GM12873 (cell line): Measurements from ENCODE around the gene SLC27A4.

Experiments used
- CTCF ChIP-seq: IDR thresholded peaks from 2 replicates; pipeline ENCODE4 v1.5.1; 2012; ENCODE audit warnings: low read depth, mild to moderate bottlenecking, moderate library complexity, low read length, control low read depth; ENCODE audit not compliant: insufficient read depth; ENCODE audit errors: missing control alignments

SLC27A4 gene

DNA sequence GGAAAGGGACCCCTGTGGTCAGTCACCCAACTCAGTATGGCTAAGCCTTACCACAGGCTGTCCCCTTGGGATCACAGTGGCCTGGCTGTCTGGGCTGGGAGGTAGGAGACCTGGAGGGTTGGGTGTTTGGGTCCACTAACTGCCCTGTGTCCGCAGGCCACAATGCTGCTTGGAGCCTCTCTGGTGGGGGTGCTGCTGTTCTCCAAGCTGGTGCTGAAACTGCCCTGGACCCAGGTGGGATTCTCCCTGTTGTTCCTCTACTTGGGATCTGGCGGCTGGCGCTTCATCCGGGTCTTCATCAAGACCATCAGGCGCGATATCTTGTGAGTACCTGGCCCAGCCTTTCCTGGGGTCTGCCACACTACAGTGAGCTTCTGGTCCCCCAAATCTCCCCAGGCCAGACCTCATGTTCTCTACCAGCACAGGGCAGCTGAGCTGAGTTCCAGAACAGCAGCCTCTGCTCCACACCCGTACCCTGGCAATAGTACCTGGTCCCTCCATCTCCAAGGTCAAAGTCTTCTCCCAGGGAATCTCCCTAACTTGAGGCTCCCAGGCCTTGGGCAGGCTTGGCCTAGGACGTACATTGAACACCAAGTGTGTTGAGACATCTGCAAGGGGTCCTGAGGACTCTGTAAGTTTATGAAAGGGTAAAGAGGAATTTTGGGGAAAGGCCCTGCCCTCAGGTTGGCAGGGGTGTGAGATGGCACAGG lies 2.8 kb downstream of the SLC27A4 start:
- TF ChIP-seq CTCF, result no peak

DNA sequence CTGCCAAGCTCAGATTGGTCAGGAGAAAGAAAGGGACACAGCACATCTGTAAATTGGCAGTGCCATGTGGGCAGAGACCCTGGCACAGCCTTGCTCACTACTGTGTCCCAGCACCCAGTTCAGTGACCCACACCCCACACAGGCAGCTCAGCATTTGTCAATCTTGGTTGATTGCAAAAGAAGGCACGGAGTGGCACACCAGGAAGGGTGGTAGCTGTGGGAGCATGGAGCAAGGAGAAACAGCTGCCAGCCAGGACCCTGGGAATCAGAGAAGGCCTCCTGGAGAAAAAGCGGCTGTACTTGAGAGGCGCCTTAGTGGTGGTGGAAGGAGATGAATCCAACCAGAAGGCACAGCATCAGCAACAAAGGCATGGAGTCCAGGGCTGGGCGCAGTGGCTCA lies 3.5 kb downstream of the SLC27A4 start:
- TF ChIP-seq CTCF, result no peak

GRCh38 chr9:128344931-128345605 lies 4.7 kb downstream of the SLC27A4 start:
- TF ChIP-seq CTCF, result no peak

- no peak for TF ChIP-seq CTCF
These were observed 8.8 kb downstream of the SLC27A4 start for GRCh38 chr9:128349125-128349524.

GRCh38 chr9:128349772-128350171 lies 9.4 kb downstream of the SLC27A4 start:
- TF ChIP-seq CTCF, result no peak

- TF ChIP-seq CTCF, result no peak
These were observed 15.1 kb downstream of the SLC27A4 start for GRCh38 chr9:128355451-128355850.

DNA sequence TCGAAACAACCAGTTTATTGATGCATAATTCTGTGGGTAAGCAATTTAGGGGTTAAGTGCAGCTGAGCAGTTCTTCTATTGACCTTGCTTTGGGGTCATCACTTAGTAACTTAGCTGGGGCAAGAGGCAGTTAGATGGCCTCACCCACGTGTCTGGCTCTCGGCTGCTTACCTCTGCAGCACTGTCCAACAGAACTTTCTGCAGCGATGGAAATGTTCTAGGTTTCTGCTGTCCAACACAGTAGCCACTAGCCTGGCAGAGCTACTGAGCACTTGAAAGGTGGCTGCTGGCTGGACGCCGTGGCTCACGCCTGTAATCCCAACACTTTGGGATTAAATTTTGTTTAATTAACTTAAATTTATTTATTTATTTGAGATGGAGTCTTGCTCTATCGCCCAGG lies 17.8 kb downstream of the SLC27A4 start:
- no peak for TF ChIP-seq CTCF
